ENCODE data around the gene ELP5. TPM values are rescaled to one million over a fixed set of nuclear protein-coding genes. Genes with fewer than 3 reads are reported as not detected.
A peak's percentile ranks its signal among the peaks of the same experiment; 100 is the strongest.

The ELP5 gene
- total and polyA plus RNA-seq, 10 of the 15 experiments (the other 5 are each of a cell fraction or from before 2014, with no cell fraction given), result 41.1 to 109 (median 77.5) TPM

- TF ChIP-seq, protein P1, sequence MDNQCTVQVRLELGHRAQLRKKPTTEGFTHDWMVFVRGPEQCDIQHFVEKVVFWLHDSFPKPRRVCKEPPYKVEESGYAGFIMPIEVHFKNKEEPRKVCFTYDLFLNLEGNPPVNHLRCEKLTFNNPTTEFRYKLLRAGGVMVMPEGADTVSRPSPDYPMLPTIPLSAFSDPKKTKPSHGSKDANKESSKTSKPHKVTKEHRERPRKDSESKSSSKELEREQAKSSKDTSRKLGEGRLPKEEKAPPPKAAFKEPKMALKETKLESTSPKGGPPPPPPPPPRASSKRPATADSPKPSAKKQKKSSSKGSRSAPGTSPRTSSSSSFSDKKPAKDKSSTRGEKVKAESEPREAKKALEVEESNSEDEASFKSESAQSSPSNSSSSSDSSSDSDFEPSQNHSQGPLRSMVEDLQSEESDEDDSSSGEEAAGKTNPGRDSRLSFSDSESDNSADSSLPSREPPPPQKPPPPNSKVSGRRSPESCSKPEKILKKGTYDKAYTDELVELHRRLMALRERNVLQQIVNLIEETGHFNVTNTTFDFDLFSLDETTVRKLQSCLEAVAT (IDR thresholded peaks at IDR 0.05), result no peak
- TF ChIP-seq ASH2L (IDR thresholded peaks at IDR 0.05; ENCODE audit: borderline replicate concordance, low read depth) (no peak), SMAD5 (IDR thresholded peaks at IDR 0.05; ENCODE audit: low read depth) (no peak), ESRRA (IDR thresholded peaks at IDR 0.05; ENCODE audit: low read length) (no peak), FOXM1 (IDR thresholded peaks at IDR 0.05; ENCODE audit: low read depth, low read length) (no peak), MEF2B (IDR thresholded peaks at IDR 0.05; ENCODE audit: partially characterized antibody, poor library complexity, severe bottlenecking) (no peak), BHLHE40 (IDR thresholded peaks at IDR 0.05; ENCODE audit: borderline replicate concordance in 1 of 2, low read depth in 2 of 2, low read length in 1 of 2) (peak in 1 of 2 experiments; percentile 49; a peak in 1 of 4 replicates), POLR2A (IDR thresholded peaks at IDR 0.05; ENCODE audit: low read depth, low read length) (peak; percentile 66), NRF1 (conservative IDR thresholded peaks at IDR 0.05; ENCODE audit: low read depth, low read length) (no peak), IRF4 (IDR thresholded peaks at IDR 0.05; ENCODE audit: low read depth, low read length) (no peak), TCF12 (IDR thresholded peaks at IDR 0.05; ENCODE audit: low read depth, low read length) (0 out of 2 replicates have a peak, but pooled peaks have one; percentile 13), GABPA (IDR thresholded peaks at IDR 0.05; ENCODE audit: low read depth) (no peak), ZNF384 (IDR thresholded peaks at IDR 0.05; ENCODE audit: borderline replicate concordance, low read depth, low read length) (no peak), POLR2AphosphoS2 (IDR thresholded peaks at IDR 0.05; ENCODE audit: low read depth, low read length) (no peak), KDM1A (IDR thresholded peaks at IDR 0.05; ENCODE audit: borderline replicate concordance) (no peak), RCOR1 (conservative IDR thresholded peaks at IDR 0.05; ENCODE audit: low read depth, low read length) (no peak), WRNIP1 (IDR thresholded peaks at IDR 0.05; ENCODE audit: borderline replicate concordance, low read depth, low read length) (no peak), CEBPB (IDR thresholded peaks at IDR 0.05; ENCODE audit: borderline replicate concordance in 1 of 2, low read depth in 2 of 2, low read length in 2 of 2) (no peak), ZSCAN29 (IDR thresholded peaks at IDR 0.05) (no peak), CHD1 (IDR thresholded peaks at IDR 0.05; ENCODE audit: low read depth, low read length) (no peak), TARDBP (IDR thresholded peaks at IDR 0.05; ENCODE audit: borderline replicate concordance) (no peak), LARP7 (IDR thresholded peaks at IDR 0.05) (peak; percentile 44; the same call in 1 of the 2 replicates), CHD4 (IDR thresholded peaks at IDR 0.05) (no peak), RFX5 (IDR thresholded peaks at IDR 0.05; ENCODE audit: low read depth, low read length) (no peak), MYB (IDR thresholded peaks at IDR 0.05; ENCODE audit: borderline replicate concordance, low read depth, low read length) (no peak), YBX1 (IDR thresholded peaks at IDR 0.05) (no peak)
- TF ChIP-seq, protein P2, sequence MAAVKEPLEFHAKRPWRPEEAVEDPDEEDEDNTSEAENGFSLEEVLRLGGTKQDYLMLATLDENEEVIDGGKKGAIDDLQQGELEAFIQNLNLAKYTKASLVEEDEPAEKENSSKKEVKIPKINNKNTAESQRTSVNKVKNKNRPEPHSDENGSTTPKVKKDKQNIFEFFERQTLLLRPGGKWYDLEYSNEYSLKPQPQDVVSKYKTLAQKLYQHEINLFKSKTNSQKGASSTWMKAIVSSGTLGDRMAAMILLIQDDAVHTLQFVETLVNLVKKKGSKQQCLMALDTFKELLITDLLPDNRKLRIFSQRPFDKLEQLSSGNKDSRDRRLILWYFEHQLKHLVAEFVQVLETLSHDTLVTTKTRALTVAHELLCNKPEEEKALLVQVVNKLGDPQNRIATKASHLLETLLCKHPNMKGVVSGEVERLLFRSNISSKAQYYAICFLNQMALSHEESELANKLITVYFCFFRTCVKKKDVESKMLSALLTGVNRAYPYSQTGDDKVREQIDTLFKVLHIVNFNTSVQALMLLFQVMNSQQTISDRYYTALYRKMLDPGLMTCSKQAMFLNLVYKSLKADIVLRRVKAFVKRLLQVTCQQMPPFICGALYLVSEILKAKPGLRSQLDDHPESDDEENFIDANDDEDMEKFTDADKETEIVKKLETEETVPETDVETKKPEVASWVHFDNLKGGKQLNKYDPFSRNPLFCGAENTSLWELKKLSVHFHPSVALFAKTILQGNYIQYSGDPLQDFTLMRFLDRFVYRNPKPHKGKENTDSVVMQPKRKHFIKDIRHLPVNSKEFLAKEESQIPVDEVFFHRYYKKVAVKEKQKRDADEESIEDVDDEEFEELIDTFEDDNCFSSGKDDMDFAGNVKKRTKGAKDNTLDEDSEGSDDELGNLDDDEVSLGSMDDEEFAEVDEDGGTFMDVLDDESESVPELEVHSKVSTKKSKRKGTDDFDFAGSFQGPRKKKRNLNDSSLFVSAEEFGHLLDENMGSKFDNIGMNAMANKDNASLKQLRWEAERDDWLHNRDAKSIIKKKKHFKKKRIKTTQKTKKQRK (IDR thresholded peaks at IDR 0.05; ENCODE audit: low read depth, low read length), result no peak
- TF ChIP-seq, protein P3, sequence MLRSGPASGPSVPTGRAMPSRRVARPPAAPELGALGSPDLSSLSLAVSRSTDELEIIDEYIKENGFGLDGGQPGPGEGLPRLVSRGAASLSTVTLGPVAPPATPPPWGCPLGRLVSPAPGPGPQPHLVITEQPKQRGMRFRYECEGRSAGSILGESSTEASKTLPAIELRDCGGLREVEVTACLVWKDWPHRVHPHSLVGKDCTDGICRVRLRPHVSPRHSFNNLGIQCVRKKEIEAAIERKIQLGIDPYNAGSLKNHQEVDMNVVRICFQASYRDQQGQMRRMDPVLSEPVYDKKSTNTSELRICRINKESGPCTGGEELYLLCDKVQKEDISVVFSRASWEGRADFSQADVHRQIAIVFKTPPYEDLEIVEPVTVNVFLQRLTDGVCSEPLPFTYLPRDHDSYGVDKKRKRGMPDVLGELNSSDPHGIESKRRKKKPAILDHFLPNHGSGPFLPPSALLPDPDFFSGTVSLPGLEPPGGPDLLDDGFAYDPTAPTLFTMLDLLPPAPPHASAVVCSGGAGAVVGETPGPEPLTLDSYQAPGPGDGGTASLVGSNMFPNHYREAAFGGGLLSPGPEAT (IDR thresholded peaks at IDR 0.05; ENCODE audit: low read depth), result no peak
Measured at GRCh38 chr17:7237761-7238419, 14.1 kb upstream of the ELP5 start (continued).
